T-helper 2 cell (primary cell): ENCODE measurements around the gene SPN.
"Not testable (repeated sequence)": the region's sequence is repeated elsewhere in the genome, so short reads cannot be mapped to it uniquely, and the experiment has no call there.

Experiments
- DNase-seq, 5 experiments: peaks; one replicate each; pipeline versions ENCODE4 v3.0.0 to v3.0.0-alpha.2; 2012 to 2022

SPN gene

GRCh38 chr16:29646947-29647346 is 16.1 kb upstream of the SPN start:
- no peak for DNase-seq

- DNase-seq = no peak
Measured at GRCh38 chr16:29649588-29650494, 13.2 kb upstream of the SPN start.

DNA sequence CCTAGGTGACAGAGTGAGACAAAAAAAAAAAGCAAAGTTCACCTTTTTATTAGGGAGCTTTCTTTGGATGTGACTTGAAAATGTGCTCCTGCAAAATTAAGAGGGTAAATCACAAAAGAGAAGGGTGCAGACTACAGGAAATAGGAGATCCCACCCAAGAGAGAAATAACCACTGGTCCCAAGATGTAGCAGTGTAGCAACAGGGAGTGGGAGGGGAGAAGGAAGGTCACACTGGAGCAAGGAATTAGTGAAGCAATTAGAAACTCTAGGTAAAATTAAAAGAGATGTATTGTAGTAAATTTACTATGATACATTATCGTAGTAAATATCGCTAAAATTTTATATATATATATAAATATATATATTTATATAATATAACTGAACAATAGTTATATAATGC is 12.3 kb upstream of the SPN start:
- no peak for DNase-seq

DNA sequence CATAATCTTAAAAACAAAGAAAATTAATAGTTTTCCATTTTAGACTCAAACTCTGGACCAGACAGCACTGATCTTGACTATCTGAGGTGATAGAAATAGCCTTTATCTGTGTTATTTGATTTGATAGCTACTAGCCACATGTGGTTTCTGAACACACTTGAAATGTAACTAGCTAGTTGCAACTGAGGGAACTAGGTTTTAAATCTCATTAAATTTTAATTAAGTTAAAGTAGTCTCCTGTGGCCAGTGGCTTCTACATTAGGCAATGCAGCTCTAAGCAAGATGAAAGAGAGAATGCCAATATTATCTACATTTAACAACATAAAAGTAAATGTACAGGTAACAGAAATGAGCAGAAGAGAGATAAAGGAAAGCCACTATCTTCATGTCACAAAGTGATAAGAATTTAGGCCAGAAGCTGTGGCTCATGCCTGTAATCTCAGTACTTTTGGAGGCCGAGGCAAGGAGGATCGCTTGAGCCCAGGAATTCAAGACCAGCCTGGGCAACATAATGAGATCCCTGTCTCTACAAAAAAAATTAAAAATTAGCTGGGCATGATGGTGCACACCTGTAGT is 11.2 kb upstream of the SPN start:
- no peak for DNase-seq

DNA sequence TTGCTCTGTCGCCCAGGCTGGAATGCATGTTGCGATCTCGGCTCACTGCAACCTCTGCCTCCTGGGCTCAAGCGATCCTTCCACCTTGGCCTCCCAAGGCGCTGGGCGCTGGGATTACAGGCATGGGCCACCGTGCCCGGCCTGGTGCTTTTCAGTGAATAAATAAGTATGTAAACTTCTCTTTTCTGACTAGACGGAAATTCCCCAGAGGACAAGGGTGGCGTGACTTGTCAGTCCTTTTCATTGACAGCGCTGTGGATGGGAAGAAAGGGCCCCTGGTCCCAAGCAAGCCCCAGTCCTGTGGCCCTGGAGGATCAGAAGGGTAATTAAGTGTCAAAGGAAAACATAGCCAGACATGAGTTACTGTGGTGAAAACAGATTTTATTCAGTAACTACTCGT is 9.6 kb upstream of the SPN start:
- DNase-seq = no peak

DNA sequence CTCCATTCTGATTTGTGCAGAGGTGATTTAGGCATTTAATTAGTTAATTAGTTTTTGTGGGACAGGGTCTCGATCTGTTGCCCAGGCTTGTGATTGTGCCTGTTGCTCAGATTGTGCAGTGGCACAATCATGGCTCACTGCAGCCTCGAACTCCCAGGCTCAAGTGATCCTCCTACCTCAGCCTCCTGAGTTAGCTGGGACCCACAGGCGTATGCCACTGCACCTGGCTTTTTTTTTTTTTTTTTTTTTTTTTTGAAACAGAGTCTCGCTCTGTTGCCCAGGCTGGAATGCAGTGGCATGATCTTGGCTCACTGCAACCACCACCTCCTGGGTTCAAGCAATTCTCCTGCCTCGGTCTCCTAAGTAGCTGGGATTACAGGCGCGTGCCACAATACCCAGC is 9.2 kb upstream of the SPN start:
- not testable (repeated sequence) for DNase-seq

- DNase-seq = no peak
Measured at GRCh38 chr16:29656688-29657523, 6.1 kb upstream of the SPN start.

GRCh38 chr16:29658705-29659104 is 4.3 kb upstream of the SPN start:
- no peak for DNase-seq

DNA sequence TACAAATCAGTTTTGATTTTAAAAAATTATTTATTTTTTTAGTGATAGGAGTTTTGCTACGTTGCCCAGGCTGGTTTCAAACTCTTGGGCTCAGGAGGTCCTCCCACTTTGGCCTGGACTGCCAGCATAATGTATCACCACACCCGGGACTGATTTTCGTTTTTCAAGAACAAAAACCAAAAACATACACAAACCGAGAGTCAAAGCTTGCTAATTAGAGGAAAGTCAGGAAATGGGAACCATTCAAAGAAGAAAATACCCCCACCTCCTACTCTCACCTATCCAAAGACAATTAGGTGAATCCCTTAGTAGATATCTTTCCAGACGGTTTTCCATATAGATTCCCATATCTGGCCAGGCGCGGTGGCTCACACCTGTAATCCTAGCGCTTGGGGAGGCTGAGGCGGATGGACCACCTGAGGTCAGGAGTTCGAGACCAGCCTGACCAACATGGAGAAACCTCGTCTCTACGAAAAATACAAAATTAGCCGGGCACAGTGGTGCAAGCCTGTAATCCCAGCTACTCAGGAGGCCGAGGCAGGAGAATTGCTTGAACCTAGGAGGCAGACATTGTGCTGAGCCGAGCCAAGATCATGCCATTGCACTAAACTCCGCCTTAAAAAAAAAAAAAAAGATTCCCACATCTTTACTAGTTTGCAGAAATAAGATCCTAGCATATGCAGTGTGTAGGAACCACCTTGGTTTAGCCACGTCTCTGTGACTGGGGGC is 883 bp upstream of the SPN start:
- DNase-seq = no peak

DNA sequence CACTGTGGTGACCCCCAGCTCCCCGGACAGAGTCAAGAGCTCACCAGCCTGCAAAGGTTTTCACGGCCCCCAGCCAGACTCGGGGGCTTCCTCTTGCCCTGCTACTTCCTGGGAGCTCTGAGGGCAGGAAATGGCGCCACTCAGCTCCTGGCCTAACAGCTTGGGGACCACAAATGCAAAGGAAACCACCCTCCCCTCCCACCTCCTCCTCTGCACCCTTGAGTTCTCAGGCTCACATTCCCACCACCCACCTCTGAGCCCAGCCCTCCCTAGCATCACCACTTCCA is 375 bp upstream of the SPN start:
- peak in 3 of 5 experiments; percentile 35 to 79 (median 74) for DNase-seq

DNA sequence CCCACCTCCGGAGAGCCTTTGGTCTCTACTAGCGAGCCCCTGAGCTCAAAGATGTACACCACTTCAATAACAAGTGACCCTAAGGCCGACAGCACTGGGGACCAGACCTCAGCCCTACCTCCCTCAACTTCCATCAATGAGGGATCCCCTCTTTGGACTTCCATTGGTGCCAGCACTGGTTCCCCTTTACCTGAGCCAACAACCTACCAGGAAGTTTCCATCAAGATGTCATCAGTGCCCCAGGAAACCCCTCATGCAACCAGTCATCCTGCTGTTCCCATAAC is 702 bp downstream of the SPN start:
- peak in 1 of 5 experiments; percentile 20 for DNase-seq

- peak in 4 of 5 experiments; percentile 18 to 75 (median 38) for DNase-seq
Measured at GRCh38 chr16:29664091-29664921, 1.3 kb downstream of the SPN start.

- peak in 2 of 5 experiments; percentile 60 to 61 for DNase-seq
Measured at GRCh38 chr16:29665294-29666077, 2.4 kb downstream of the SPN start.

GRCh38 chr16:29667322-29667610 is 4.2 kb downstream of the SPN start:
- DNase-seq = not testable (repeated sequence)

- DNase-seq = no peak
Measured at GRCh38 chr16:29667755-29668154, 4.7 kb downstream of the SPN start.

DNA sequence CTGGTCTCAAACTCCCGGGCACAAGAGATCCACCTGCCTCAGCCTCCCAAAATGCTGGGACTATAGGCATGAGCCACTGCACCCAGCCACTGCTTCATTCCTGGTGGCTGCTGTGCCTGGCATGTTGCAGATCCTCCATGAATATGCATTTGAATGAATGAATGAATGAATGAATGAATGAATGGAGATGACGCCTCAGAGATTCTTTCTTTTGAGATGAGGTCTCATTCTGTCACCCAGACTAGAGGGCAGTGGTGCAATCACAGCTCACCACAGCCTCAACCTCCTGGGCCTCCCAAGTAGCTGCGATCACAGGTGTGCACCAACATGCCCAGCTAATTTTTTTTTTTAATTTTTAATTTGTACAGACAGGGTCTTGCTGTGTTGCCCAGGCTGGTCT is 5.2 kb downstream of the SPN start:
- no peak for DNase-seq

- no peak for DNase-seq
Measured at GRCh38 chr16:29673501-29673900, 10.5 kb downstream of the SPN start.

DNA sequence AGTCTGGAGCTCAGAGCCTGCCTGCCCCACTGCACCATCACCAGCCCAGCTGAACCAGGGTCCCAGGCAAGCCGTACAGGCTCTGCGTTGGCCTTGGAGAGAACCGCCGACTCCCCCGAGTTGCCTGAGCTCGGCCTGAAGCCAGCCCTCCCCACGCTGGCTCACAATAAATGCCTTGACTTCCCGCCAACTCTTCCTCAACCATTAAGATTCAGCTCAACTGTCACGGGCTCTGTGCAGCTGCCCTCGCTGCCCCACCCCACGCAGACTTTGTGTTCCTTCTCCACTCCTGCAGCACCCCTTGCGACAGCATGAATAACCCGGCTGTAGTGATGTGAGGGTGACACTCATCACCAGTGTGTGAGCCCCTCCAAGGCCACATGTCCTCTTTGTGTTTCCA is 11.1 kb downstream of the SPN start:
- no peak for DNase-seq

DNA sequence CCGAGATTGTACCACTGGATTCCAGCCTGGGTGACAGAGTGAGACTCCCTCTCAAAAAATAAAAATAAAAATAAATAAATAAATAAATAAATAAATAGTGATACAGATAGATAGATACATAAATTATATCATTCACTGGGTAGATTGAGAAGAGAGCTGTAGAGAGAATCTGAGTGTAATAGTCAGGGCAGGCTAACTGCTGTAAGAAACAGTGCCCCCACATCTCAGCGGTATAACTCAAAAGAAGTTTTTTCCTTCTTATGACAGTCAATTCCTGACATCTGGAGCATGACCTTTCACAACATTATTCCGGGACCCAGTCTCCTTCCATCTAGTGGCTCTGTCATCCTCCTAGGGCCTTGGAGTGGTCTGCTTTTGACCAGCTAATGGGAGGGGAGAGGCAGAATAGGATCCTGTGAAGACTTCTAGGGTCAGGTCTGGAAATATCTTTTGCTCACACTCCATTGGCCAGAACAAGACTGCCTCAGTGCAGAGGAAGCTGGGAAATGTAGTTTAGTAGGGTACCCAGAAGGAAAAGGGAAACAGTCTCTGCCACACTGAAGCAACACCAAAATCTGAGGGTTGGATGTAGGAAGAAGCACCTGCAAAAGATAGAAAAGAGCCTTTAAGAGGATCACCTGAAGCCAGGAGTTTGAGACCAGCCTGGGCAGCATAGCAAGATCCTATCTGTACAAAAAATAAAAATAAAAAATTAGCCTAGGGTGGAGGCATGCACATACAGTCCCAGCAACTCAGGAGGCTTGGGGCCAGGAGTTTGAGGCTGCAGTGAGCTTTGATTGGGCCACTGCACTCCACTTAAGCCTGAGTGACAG is 13.0 kb downstream of the SPN start:
- DNase-seq = peak in 1 of 5 experiments; percentile 65

- DNase-seq = no peak
Measured at GRCh38 chr16:29676989-29677785, 14.1 kb downstream of the SPN start.
